GM21737 (cell line): Measurements from ENCODE around the gene PCNX1.
"Not testable (repeated sequence)": the region's sequence is repeated elsewhere in the genome, so short reads cannot be mapped to it uniquely, and the experiment has no call there.

Experiments used
- ATAC-seq: cut with Tn5 transposase; IDR thresholded peaks from one replicate; pipeline ENCODE4 v1.9.1; 2021; ENCODE audit warnings: mild to moderate bottlenecking, moderate library complexity; ENCODE audit not compliant: unreplicated experiment

Gene PCNX1

GRCh38 chr14:71062581-71063303 lies 155.5 kb downstream of the PCNX1 start:
- no peak for ATAC-seq

- ATAC-seq = no peak
Measured at GRCh38 chr14:71063351-71063750, 156.1 kb downstream of the PCNX1 start.

- not testable (repeated sequence) for ATAC-seq
Measured at GRCh38 chr14:71064747-71065146, 157.5 kb downstream of the PCNX1 start.

GRCh38 chr14:71070169-71070568 lies 162.9 kb downstream of the PCNX1 start:
- no peak for ATAC-seq

GRCh38 chr14:71071042-71071441 lies 163.8 kb downstream of the PCNX1 start:
- ATAC-seq = no peak

GRCh38 chr14:71076462-71077092 lies 169.3 kb downstream of the PCNX1 start:
- ATAC-seq = no peak

- no peak for ATAC-seq
Measured at GRCh38 chr14:71078500-71078899, 171.2 kb downstream of the PCNX1 start.

- ATAC-seq = no peak
Measured at GRCh38 chr14:71086567-71086966, 179.3 kb downstream of the PCNX1 start.

GRCh38 chr14:71089971-71090370 lies 182.7 kb downstream of the PCNX1 start:
- ATAC-seq = no peak

GRCh38 chr14:71094722-71095121 lies 187.5 kb downstream of the PCNX1 start:
- no peak for ATAC-seq

- no peak for ATAC-seq
Measured at GRCh38 chr14:71096947-71097346, 189.7 kb downstream of the PCNX1 start.

- no peak for ATAC-seq
Measured at GRCh38 chr14:71103662-71104484, 196.6 kb downstream of the PCNX1 start.

- ATAC-seq = no peak
Measured at GRCh38 chr14:71105177-71105576, 197.9 kb downstream of the PCNX1 start.

- no peak for ATAC-seq
Measured at GRCh38 chr14:71107921-71108320, 200.7 kb downstream of the PCNX1 start.

GRCh38 chr14:71108398-71109119 lies 201.3 kb downstream of the PCNX1 start:
- no peak for ATAC-seq

- no peak for ATAC-seq
Measured at GRCh38 chr14:71113376-71113775, 206.1 kb downstream of the PCNX1 start.

GRCh38 chr14:71114565-71114964 lies 207.3 kb downstream of the PCNX1 start:
- no peak for ATAC-seq

- no peak for ATAC-seq
Measured at GRCh38 chr14:71115306-71115705, 208.0 kb downstream of the PCNX1 start.

GRCh38 chr14:71115821-71116567 lies 208.7 kb downstream of the PCNX1 start:
- no peak for ATAC-seq

- peak; percentile 68 for ATAC-seq
Measured at GRCh38 chr14:71116568-71117122, 209.4 kb downstream of the PCNX1 start.
